Measurements from ENCODE around the gene ZC3H18.

Gene ZC3H18

GRCh38 chr16:88645455-88645854 is 75.3 kb downstream of the ZC3H18 start:
- TF ChIP-seq FOXM1 (IDR thresholded peaks at IDR 0.05; ENCODE audit: borderline replicate concordance, low read depth) (no peak), CEBPB (IDR thresholded peaks at IDR 0.05) (no peak), ZBTB7A (IDR thresholded peaks at IDR 0.05; ENCODE audit: low read depth) (no peak), MAX (IDR thresholded peaks at IDR 0.05) (no peak), CREB1 (IDR thresholded peaks at IDR 0.05; ENCODE audit: low read depth) (no peak), TCF12 (IDR thresholded peaks at IDR 0.05; ENCODE audit: low read depth) (no peak), EP300 (IDR thresholded peaks at IDR 0.05; ENCODE audit: borderline replicate concordance) (no peak), YY1 (IDR thresholded peaks at IDR 0.05; ENCODE audit: low read depth) (no peak), TEAD4 (IDR thresholded peaks at IDR 0.05) (no peak), USF1 (IDR thresholded peaks at IDR 0.05) (no peak), EGR1 (IDR thresholded peaks at IDR 0.05) (no peak), RAD21 (IDR thresholded peaks at IDR 0.05; ENCODE audit: low read depth) (no peak), NFIC (IDR thresholded peaks at IDR 0.05) (no peak), REST (IDR thresholded peaks at IDR 0.05; ENCODE audit: low read depth) (no peak), TAF1 (IDR thresholded peaks at IDR 0.05; ENCODE audit: low read depth) (no peak)

- TF ChIP-seq NFIC (IDR thresholded peaks at IDR 0.05), result no peak
Measured at GRCh38 chr16:88645941-88646340, 75.7 kb downstream of the ZC3H18 start.

GRCh38 chr16:88646345-88647034 is 76.3 kb downstream of the ZC3H18 start:
- TF ChIP-seq USF1 (IDR thresholded peaks at IDR 0.05), result no peak
- no peak for TF ChIP-seq REST (IDR thresholded peaks at IDR 0.05; ENCODE audit: low read depth)
- TF ChIP-seq EP300 (IDR thresholded peaks at IDR 0.05; ENCODE audit: borderline replicate concordance), result no peak

- TF ChIP-seq REST (IDR thresholded peaks at IDR 0.05; ENCODE audit: low read depth), result no peak
- TF ChIP-seq CREB1 (IDR thresholded peaks at IDR 0.05; ENCODE audit: low read depth), result no peak
- no peak for TF ChIP-seq TAF1 (IDR thresholded peaks at IDR 0.05; ENCODE audit: low read depth)
- no peak for TF ChIP-seq FOXM1 (IDR thresholded peaks at IDR 0.05; ENCODE audit: borderline replicate concordance, low read depth)
- no peak for TF ChIP-seq TCF12 (IDR thresholded peaks at IDR 0.05; ENCODE audit: low read depth)
- TF ChIP-seq CEBPB (IDR thresholded peaks at IDR 0.05), result no peak
- no peak for TF ChIP-seq RAD21 (IDR thresholded peaks at IDR 0.05; ENCODE audit: low read depth)
- no peak for TF ChIP-seq NFIC (IDR thresholded peaks at IDR 0.05)
- no peak for TF ChIP-seq YY1 (IDR thresholded peaks at IDR 0.05; ENCODE audit: low read depth)
- TF ChIP-seq MAX (IDR thresholded peaks at IDR 0.05), result no peak
- no peak for TF ChIP-seq EGR1 (IDR thresholded peaks at IDR 0.05)
- no peak for TF ChIP-seq EP300 (IDR thresholded peaks at IDR 0.05; ENCODE audit: borderline replicate concordance)
- TF ChIP-seq USF1 (IDR thresholded peaks at IDR 0.05), result no peak
- no peak for TF ChIP-seq ZBTB7A (IDR thresholded peaks at IDR 0.05; ENCODE audit: low read depth)
- no peak for TF ChIP-seq TEAD4 (IDR thresholded peaks at IDR 0.05)
Measured at GRCh38 chr16:88647178-88648070, 77.2 kb downstream of the ZC3H18 start.
